Mammary epithelial cell (primary cell): Measurements from ENCODE around the gene CCDC57.

Experiments used
- CTCF ChIP-seq, 2 donors: IDR thresholded peaks in 1 of 2; conservative IDR thresholded peaks in 1 of 2; 2 replicates each; pipeline ENCODE4 v1.5.1; 2011 to 2012; ENCODE audit warnings: inconsistent platforms in 2 of 2, low read length in 2 of 2, mild to moderate bottlenecking in 2 of 2, control low read depth in 1 of 2, low read depth in 1 of 2; ENCODE audit not compliant: insufficient read depth in 1 of 2; ENCODE audit errors: extremely low read depth in 1 of 2
- EZH2 ChIP-seq: IDR thresholded peaks from 2 replicates; pipeline ENCODE4 v1.6.1; 2012; ENCODE audit warnings: low read length, inconsistent platforms, borderline replicate concordance

- TF ChIP-seq CTCF (conservative IDR thresholded peaks at IDR 0.05 in 1 of 2, IDR thresholded peaks at IDR 0.05 in 1 of 2; ENCODE audit: extremely low read depth in 1 of 2, insufficient read depth in 1 of 2, low read depth in 1 of 2, low read length in 2 of 2), result no peak
- TF ChIP-seq EZH2, result no peak
These were observed 135.7 kb downstream of the CCDC57 start for GRCh38 chr17:82076785-82077591.
